IPS-18c (cell line): Measurements from ENCODE around the gene CFAP74.

ENCODE experiments used
- H3K4me3 ChIP-seq: 2 replicates; pipeline ENCODE4 v1.7.0; 2013; ENCODE audit warnings: low read depth, mild to moderate bottlenecking, low read length, moderate library complexity; ENCODE audit not compliant: insufficient read depth
- H3K9me3 ChIP-seq: one replicate; pipeline ENCODE4 v1.6.1; 2013; ENCODE audit warnings: mild to moderate bottlenecking, low read length, moderate library complexity; ENCODE audit not compliant: control insufficient read depth, insufficient read depth

Gene CFAP74

DNA sequence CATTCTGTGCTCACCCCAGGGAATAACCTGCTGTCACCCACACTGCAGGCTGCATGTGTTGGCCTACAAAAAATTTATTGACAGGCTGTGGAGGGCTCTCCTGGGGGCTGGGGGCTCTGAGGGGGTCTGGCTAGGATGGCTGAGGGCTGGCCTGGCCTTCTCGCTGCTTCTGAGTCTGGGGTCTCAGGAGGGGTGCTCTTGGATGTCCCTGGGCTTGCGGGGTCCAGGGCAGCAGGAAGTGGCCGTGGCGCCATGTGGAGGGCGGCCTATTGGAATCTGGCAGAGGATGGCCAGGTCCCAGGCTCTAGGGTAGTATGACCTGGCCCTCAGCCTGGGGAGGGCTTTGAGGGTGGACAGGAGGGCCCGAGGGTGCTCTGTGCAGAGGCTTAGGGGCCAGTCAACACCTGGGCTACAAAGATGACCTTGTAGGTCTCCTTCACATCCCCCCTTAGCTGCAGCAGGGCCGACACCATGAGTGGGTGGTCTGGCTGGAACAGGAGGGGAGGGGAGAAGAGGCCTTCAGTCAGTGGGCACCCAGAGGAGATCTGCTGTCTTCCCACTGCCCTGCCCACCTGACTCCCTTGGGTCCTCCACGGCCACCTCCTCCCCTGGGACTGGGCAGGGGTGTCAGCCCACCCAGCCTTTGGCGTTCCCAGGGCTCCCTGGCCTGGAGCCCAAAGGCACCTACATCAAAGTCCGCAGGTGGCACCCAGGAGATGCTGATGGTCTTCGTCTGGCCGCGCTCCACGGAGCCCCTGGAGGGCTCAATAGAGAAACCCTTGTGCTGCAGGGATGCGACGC is 81.5 kb downstream of the CFAP74 start:
- Histone ChIP-seq H3K9me3 (peaks cover 3% of the 10 kb centered on the region), H3K4me3 (no peak overlapping the region)

- no peaks in the 10 kb centered on the region for H3K9me3 ChIP-seq
Measured at GRCh38 chr1:1921459-1921862, 82.1 kb downstream of the CFAP74 start.

GRCh38 chr1:1920608-1921458 is 82.8 kb downstream of the CFAP74 start:
- Histone ChIP-seq H3K9me3 (no peaks in the 10 kb centered on the region), H3K4me3 (no peak overlapping the region)

More at GRCh38 chr1:1921459-1921862, 82.1 kb downstream of the CFAP74 start:
- no peak overlapping the region for H3K4me3 ChIP-seq

DNA sequence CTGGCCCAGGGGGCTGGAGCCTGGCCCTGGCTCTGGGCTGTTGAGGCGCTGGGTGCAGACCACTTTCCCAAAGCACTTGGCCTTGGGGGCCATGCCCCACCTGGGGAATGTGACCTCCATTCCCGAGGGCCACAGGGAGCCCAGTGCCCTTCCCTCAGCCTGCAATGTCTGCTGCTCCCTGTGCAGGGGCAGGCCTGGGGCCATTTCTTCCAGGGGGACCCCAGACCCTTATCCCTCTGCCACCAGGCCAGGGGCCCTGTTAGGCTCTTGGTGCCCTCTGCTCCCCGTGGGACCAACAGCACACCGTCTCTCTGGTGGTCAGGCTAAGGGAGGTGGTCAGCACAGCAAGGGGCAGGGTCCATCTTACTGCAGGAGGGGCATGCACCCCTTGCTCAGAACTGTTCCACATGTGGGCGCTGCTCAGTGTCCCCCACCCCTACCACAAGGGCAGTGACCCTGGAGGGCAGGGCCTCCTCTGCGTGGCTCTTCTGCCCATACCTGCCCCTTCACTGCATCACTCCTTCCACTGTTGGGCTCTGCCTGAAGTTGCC is 83.5 kb downstream of the CFAP74 start:
- Histone ChIP-seq H3K9me3 (no peaks in the 10 kb centered on the region), H3K4me3 (peak overlapping the region; percentile 44; the same call in 1 of the 2 replicates)

GRCh38 chr1:1919304-1920056 is 84.1 kb downstream of the CFAP74 start:
- Histone ChIP-seq H3K9me3 (no peaks in the 10 kb centered on the region), H3K4me3 (peak overlapping the region; percentile 65; the same call in 1 of the 2 replicates)

DNA sequence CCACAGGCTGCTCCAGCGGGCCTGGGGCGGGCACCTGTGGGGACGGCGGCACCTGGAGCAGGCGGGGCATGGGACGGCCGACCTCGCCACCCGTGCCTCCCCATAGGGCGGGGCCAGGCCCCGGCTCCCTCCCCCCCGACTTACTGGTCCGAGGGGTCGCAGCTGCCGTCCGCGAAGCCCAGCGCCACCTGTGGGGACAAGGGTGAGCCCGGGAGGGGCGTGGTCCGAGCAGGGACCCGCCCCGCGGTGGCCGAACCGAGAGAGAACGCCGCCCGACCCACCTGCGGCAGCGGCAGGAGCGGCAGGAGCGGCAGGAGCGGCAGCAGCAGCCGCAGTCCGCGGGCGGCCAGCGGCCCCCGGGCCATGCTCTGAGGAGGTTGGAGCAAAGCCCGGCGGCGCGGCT is 84.7 kb downstream of the CFAP74 start, which contains the start of gene TMEM52:
TMEM52 (minus strand) TSS at position 379 of the 403 bp plus-strand sequence; CDS start at position 365, 14 bp downstream.
- Histone ChIP-seq H3K9me3 (no peaks in the 10 kb centered on the region), H3K4me3 (peak within 1 kb of the TSS; percentile 65)

DNA sequence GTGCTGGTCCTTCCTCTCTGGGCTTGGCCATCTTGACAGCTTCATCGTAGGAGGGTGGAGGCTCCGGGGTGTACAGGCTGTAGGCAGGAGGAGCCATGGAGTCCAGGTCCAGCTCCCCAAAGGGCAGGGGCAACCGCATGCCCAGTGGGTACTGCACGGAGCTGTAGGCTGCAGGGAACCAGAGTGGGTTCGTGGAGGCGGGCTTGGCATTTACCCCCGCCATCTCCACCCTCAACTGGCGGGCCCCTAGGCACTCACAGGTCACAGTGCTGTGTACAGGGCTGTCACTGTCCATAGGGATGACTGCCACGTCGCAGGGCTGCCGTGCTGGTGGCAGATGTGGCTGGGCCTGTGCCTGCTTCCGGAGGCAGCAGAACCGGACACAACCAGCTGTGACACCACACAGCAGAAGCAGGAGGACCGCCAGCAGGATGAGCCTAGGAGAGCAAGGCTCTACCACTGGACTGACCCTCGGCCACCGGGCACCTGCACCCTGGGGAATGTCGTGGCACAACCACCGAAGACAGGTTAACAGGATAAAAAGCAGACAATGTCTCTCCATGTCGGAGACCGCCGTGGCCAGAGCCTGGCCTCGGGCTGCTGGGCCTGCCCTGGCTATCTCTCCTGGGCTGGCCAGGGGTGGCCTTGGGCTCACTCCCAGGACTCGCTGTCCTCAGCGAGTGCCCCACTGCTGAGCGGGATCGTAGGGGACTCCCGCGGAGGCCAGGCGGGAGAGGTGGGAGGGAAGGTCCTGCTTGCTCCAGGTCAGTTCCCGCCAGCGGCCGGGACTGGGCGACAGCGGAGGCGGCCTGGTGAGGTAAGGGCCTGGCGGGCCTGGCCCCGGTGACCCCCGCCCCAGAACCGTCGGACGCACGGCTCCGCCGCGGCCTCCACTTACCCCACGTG is 85.3 kb downstream of the CFAP74 start:
- peak overlapping the region; percentile 65 for H3K4me3 ChIP-seq
- no peaks in the 10 kb centered on the region for H3K9me3 ChIP-seq

- Histone ChIP-seq H3K4me3 (no peak overlapping the region), H3K9me3 (no peaks in the 10 kb centered on the region)
Measured at GRCh38 chr1:1917304-1917976, 86.1 kb downstream of the CFAP74 start.

- no peaks in the 10 kb centered on the region for H3K9me3 ChIP-seq
Measured at GRCh38 chr1:1916851-1917251, 86.7 kb downstream of the CFAP74 start.

DNA sequence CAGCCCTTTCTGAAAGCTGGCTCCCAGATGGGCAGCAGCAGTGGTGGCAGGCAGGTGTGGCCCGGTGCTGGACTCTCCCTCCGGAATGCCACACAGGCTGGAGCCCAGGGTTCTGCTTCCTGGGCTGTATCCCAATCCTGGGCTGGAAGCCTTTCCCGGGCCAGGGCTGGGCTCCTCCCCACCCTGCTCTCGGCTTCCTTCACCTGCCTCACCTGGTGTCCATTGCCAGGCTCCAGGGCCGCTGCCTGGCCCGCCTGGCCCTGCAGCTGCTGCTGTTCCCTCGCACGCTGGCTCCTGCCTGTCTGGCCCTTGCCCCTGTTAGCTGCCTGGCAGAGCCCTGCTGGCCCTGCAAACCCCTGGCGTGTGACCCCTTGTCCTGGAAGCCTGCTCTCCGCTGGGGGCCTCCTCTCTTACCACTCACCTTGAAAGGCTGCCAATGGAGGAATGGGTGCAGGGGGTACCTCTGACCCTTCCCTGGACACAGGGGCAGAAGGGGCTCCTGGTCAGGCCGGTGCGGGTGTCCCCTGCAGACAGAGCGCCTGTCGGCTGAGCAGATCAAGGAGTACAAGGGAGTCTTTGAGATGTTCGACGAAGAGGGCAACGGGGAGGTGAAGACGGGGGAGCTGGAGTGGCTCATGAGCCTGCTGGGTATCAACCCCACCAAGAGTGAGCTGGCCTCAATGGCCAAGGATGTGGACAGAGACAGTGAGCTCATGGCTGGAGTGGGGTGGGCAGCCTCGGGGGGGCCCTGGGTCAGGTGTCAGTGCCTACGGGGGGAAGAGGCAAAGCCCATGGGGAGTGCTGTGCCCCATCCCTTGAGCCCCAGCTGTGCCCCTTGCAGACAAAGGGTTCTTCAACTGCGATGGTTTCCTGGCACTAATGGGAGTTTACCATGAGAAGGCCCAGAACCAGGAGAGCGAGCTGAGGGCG is 87.4 kb downstream of the CFAP74 start:
- H3K9me3 ChIP-seq = no peaks in the 10 kb centered on the region

More at GRCh38 chr1:1916851-1917251, 86.7 kb downstream of the CFAP74 start:
- H3K4me3 ChIP-seq = no peak overlapping the region

DNA sequence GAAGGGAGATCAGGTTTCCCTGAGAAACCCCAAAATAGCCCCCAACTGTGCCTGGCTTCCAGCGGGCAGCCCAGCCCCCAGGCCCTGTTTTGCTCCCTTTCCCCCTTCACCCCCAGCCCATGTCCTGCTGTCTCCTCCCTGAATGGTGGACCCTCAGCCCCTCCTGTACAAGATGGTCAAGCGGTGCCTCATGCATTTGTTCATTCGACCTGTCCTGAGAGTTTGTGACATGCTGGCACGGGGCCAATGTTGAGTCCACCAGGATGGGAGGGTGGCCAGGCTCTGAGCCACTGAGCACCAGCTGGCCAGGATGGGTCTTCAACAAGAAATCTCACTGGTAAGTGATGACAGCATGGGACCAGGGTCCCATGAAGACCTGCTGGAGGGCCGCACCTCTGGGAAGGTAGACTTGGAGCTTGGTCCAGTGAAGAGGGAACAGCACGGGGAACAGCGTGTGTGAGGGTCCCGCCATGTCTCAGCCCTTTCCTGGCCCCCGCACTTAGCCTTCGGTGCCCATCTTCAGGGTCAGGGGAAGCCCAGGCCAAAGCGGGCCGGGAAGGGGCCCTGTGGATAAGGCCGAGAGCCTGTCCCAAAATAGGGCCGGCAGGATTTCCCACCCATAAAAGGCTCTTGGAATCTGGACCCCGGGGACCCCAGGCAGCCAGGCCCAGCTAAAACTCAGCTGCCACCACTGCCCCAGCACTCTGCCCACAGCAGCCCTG is 88.5 kb downstream of the CFAP74 start, which contains the start of gene CALML6:
CALML6 (plus strand) TSS at position 290 of the 722 bp plus-strand sequence; CDS start at position 311, 21 bp downstream.
- Histone ChIP-seq H3K9me3 (no peaks in the 10 kb centered on the region), H3K4me3 (no peak within 1 kb of the TSS)

More for the DNA sequence above, 87.4 kb downstream of the CFAP74 start:
- H3K4me3 ChIP-seq = no peak overlapping the region

- Histone ChIP-seq H3K4me3 (no peak overlapping the region), H3K9me3 (no peaks in the 10 kb centered on the region)
Measured at GRCh38 chr1:1914101-1914970, 89.2 kb downstream of the CFAP74 start.

DNA sequence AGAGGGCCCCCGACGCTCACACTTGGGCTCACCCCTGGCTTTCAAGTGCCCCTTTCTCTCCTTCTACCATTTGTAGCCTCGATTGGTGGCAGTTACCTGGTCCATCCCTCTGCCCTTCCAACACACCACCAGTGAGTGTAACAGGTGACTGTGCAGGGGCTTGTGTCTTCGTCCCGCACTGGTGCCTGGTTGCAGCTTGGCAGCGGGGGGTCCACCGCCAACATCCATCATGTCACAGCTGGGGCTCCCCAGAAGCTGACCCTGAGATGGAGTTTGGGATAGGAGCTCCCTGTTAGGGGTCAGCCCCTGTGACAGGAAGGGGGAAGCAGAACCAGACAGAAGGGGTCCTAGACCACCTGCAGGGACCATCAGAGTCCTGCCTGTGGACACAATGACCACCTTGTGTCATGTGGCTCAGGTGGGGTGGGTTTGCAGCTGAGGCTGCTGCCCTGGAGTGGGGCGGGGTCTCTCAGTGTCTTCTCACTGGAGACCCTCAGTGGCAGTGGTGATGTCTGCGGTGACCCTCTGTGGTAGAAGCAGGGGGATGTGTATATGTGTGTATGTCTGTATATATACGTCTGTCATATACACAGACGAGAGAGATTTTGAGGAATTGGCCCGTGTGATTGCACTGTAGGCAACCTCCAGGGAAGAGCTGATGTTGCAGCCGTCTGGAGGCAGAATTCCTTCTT is 92.1 kb downstream of the CFAP74 start:
- Histone ChIP-seq H3K4me3 (no peak overlapping the region), H3K9me3 (no peaks in the 10 kb centered on the region)
